Cardiac fibroblast (primary cell): Measurements from ENCODE around the gene RNF32.

Source experiments
- DNase-seq, 2 donors: peaks; one replicate each; pipeline versions ENCODE4 v3.0.0 to v3.0.0-alpha.2; 2010; ENCODE audit warnings: low read depth in 2 of 2
- H3K4me3 ChIP-seq, 2 donors: replicated peaks in 1 of 2; 1 replicate in 1 of 2; 2 replicates in 1 of 2; pipeline ENCODE4 v1.5.1; 2011; ENCODE audit warnings: low read depth in 2 of 2, low read length in 2 of 2, mild to moderate bottlenecking in 2 of 2, moderate library complexity in 1 of 2
- CTCF ChIP-seq: IDR thresholded peaks from one replicate; pipeline ENCODE4 v1.5.1; 2011; ENCODE audit warnings: low read depth, mild to moderate bottlenecking, low read length, inconsistent platforms

Gene RNF32

GRCh38 chr7:156620291-156620675 is 20.3 kb upstream of the RNF32 start:
- H3K4me3 ChIP-seq = no peak overlapping the region
- TF ChIP-seq CTCF = no peak

GRCh38 chr7:156621652-156622051 is 18.9 kb upstream of the RNF32 start:
- no peak for TF ChIP-seq CTCF
- H3K4me3 ChIP-seq = no peak overlapping the region
- no peak for DNase-seq

More at GRCh38 chr7:156620291-156620675, 20.3 kb upstream of the RNF32 start:
- no peak for DNase-seq

GRCh38 chr7:156625580-156625979 is 15.0 kb upstream of the RNF32 start:
- no peak for DNase-seq
- TF ChIP-seq CTCF = no peak
- no peak overlapping the region for H3K4me3 ChIP-seq

GRCh38 chr7:156626220-156626895 is 14.2 kb upstream of the RNF32 start:
- TF ChIP-seq CTCF = no peak
- DNase-seq = no peak
- H3K4me3 ChIP-seq = no peak overlapping the region

GRCh38 chr7:156628562-156628961 is 12.0 kb upstream of the RNF32 start:
- DNase-seq = no peak

GRCh38 chr7:156629873-156630272 is 10.7 kb upstream of the RNF32 start:
- H3K4me3 ChIP-seq = no peak overlapping the region
- no peak for DNase-seq
- TF ChIP-seq CTCF = no peak

More at GRCh38 chr7:156628562-156628961, 12.0 kb upstream of the RNF32 start:
- TF ChIP-seq CTCF = no peak
- H3K4me3 ChIP-seq = no peak overlapping the region

- TF ChIP-seq CTCF = no peak
- no peak overlapping the region for H3K4me3 ChIP-seq
- no peak for DNase-seq
Measured at GRCh38 chr7:156634117-156634516, 6.5 kb upstream of the RNF32 start.
